GM15510 (cell line): ENCODE data around the gene COL10A1.

Experiments
- POLR2A ChIP-seq: IDR thresholded peaks from 3 replicates; pipeline ENCODE4 v1.6.1; 2011; ENCODE audit warnings: borderline replicate concordance; ENCODE audit not compliant: insufficient read length; ENCODE audit errors: extremely low read depth

Gene COL10A1

DNA sequence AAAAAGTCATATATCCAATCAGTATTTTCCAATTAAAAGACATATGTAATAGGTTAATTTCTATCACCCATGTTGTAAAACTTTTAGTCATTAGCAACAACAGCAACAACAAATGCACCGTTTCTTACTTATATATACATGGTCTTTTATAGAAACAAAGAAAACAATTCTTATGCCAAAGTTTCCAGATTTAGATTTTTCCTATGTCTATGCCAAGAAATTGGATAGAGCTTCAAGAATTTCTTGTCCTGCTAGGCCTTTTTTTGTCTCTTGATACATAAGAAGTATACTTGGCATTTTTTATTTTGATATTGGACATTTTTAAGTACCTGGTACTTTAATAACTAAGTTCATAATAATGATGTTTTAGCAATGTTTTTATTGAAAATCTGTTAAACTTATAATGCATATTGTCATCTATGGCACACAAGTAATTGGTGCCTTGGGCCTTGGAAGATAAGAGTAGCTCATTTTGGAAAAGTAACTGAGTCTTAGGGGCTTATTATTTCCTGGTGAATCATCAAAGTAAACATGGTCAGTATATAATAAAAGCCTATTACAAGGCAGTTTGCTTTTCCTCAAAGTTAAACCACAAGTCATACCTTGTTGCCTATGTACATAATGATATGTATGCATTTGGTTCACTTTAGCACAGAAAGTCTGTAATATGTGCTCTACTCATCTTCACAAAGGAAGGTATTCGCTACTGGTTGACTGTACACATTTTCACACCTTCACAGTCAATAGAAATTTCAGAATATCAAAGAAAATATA is 55.1 kb downstream of the COL10A1 start:
- TF ChIP-seq POLR2A = no peak

DNA sequence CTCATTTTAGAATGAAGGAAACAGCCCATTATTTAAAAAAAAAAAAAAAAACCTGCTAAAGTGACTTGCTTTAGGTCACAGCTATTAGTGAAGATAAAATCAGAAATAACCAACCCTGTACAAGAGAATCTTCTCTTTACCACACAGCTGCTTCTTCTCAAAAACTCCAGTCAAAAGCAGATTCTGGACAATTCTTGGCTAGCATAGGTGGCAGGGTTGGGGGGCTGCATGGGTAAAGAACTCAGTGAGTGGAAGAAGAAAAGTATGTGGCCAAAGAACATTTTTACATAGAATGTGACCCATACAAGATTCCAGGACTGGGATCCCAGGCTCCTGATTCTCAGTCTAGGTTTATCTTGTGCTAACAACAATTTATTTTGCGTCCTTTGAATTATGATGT is 55.8 kb downstream of the COL10A1 start:
- TF ChIP-seq POLR2A = no peak
